ENCODE measurements around the gene ADGRV1.

ADGRV1 gene

DNA sequence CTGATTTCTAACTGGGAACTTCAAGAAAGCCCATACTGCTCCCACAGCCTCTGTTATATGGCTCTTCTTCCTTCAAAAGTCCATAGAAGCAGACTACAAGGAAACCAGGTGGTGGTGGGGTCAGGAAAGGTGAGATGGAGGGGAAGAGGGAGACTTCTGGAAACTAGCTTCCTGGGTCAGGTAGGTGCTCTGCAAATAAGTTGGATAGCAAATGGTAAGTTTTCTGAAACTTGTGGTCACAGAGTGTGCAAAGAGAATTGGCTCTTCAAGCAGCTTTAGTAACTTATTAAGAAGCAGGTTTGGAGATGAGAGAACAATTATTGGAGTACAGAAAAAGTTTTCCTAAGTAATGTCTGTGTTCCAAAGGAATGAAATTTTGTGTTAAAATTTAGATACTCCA is 316.9 kb downstream of the ADGRV1 start:
- no peak for DNase-seq (ENCODE audit: low read depth)

- DNase-seq (ENCODE audit: low read depth) = no peak
Measured at GRCh38 chr5:90876366-90876765, 317.8 kb downstream of the ADGRV1 start.

- DNase-seq (ENCODE audit: low read depth) = no peak
Measured at GRCh38 chr5:90877049-90877448, 318.5 kb downstream of the ADGRV1 start.

DNA sequence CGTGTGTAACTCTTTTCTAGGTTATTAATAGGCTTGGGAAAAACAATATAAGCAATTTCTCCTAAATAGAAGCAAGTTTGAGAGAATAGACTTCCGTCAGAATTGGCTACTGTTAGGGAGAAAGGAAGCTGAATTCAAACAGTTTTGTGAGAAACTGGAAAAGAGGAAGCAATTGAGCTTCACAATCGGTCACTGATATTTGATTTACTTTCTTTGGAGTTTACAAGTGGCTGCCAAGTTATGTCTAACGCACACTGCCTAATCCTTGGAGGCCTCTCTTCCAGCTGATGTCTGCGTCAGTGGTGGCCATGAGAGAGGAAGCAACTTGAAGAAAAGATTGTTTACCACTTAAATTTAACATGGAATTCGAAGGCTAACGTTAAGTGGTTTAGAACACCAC is 319.5 kb downstream of the ADGRV1 start:
- DNase-seq (ENCODE audit: low read depth) = no peak

GRCh38 chr5:90878549-90879196 is 320.1 kb downstream of the ADGRV1 start:
- no peak for DNase-seq (ENCODE audit: low read depth)

- no peak for DNase-seq (ENCODE audit: low read depth)
Measured at GRCh38 chr5:90881626-90882150, 323.1 kb downstream of the ADGRV1 start.

- no peak for DNase-seq (ENCODE audit: low read depth)
Measured at GRCh38 chr5:90882448-90882847, 323.9 kb downstream of the ADGRV1 start.

DNA sequence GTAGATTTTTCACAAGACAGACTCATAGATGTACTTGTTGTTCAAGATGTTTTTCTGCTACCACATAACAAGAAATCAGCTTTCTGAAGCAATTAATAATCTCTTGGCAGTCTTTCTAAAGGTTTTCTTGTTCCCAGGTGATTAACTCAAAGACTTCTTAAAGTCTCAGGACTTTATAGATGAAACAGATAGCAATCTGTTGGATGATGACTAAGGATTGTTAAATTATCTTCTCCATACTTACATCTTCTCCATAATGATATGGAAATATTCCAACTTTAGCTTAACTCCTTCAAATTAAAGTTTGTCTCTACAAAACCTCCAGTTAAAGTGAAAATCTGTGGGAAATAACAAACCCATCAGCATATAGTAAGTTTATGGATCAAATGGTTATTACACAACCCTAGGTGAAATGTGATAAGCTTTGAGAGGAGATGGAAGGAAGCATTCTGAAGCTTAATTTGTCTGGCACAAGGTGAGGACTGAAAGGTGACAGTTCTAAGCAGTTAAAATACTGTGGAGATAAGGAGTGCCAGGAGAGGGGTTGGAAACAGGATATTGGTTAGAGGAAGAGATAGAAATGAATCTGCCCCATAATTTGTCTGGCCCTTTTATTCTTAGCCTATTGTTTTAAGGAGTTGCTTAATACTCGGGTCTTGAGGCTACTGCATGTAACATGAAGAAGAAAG is 326.7 kb downstream of the ADGRV1 start:
- no peak for DNase-seq (ENCODE audit: low read depth)

GRCh38 chr5:90886381-90886780 is 327.8 kb downstream of the ADGRV1 start:
- no peak for DNase-seq (ENCODE audit: low read depth)

GRCh38 chr5:90888511-90889324 is 330.1 kb downstream of the ADGRV1 start:
- no peak for DNase-seq (ENCODE audit: low read depth)

- no peak for DNase-seq (ENCODE audit: low read depth)
Measured at GRCh38 chr5:90889325-90889600, 330.7 kb downstream of the ADGRV1 start.

- no peak for DNase-seq (ENCODE audit: low read depth)
Measured at GRCh38 chr5:90890180-90890579, 331.6 kb downstream of the ADGRV1 start.

- no peak for DNase-seq (ENCODE audit: low read depth)
Measured at GRCh38 chr5:90894866-90895420, 336.3 kb downstream of the ADGRV1 start.

DNA sequence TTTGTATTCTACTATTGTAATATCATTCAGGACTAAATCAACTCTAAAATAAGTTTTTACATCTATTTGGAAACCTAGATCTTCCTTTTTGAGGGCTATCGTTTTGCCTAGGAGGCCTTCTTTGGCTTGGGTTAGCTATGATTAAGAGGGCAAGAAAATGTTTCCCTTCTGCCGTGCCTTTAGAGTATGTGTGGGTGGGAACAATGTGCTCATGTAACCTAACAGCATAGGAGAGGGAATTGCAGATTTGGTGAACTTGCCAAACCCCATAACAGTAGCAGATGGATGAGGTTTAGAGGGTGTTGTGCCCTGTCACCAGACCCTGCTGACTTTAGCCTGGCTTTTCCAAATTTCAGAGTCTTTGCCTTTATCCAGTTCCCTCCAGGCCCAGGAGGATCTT is 339.0 kb downstream of the ADGRV1 start:
- no peak for DNase-seq (ENCODE audit: low read depth)

DNA sequence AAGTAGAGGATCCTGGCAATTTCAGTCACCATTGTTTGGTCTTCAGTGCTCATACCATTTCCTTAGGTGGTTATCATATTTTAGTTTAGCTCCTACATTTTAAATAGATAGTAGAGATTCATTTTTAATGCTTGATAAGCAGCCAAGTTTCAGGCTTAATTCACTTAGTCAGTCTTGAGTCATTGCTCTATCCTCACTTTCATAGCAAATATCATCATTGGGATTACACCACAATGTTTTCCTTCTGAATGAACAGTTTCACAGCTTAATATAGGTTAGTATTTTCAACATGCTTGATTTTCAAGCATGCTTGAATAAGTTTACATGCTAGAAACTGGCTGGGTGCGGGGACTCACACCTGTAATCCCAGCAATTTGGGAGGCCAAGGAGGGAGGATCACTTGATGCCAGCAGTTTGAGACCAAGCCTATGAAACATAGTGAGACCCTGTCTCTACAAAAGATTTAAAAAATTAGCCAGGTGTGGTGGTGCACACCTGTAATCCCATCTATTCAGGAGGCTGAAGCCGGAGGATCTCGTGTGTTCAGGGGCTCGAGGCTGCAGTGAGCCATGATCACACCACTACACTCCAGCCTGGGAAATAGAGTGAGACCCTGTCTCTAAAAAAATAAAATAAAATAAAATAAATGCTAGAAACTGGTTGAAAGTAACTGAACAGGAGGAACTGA is 339.9 kb downstream of the ADGRV1 start:
- no peak for DNase-seq (ENCODE audit: low read depth)

- DNase-seq (ENCODE audit: low read depth) = no peak
Measured at GRCh38 chr5:90899014-90899604, 340.5 kb downstream of the ADGRV1 start.

DNA sequence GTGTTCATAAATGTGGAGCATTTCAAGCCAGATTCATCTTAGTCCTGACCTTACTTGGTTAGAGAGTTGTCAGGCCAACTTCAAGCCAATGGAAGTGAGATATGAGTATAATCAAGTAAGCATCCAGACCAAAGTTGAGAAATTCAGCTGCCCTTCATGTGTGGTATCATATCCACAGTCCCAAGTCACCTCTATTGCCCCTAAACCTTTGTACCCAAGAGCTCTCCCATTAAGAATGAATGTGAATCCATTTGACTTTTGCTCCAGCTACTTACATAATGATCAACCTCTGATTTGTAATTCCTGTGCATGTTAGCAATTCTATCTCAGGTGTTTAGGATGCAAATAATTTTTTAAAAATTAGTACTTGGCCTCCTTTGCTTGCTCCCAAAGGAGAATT is 342.7 kb downstream of the ADGRV1 start:
- DNase-seq (ENCODE audit: low read depth) = no peak

DNA sequence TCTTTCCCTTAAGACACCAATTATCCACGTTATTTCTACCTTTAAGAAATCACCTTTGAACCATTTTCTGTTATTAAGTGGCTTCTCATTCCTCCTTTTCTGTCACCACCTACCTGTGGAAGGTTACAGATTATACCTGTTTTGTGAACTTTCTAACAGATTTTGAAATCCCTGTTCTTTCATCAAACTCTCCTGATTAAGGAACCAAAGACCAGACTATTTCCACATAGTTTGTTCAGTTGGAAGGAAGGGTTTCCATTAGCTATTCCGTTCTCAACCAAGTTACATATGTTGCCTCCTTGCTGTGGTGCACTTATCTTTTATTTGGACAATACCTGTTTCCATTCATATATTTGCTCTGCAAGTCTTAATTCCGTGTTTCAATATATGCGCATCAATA is 343.6 kb downstream of the ADGRV1 start:
- DNase-seq (ENCODE audit: low read depth) = no peak

GRCh38 chr5:90902651-90903386 is 344.2 kb downstream of the ADGRV1 start:
- DNase-seq (ENCODE audit: low read depth) = no peak

- DNase-seq (ENCODE audit: low read depth) = no peak
Measured at GRCh38 chr5:90909101-90909503, 350.5 kb downstream of the ADGRV1 start.

DNA sequence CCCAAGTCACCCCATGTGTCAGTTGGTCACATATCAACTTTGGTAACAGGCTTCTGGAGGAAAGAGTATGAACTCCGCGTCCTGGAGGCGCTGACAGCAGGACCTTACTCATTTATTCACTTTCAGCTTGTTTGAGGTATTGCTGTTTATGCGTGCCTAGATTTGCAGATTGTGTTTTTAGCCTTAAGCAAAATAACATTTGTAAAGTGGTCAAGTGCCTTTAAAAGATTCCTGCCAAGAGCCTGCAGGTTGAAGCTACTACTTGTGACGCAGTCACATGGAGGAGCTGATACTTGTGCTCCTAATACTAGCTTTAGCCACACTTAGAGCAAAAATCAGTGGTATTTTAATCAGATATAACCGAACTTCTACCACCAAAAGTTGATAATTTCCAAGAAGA is 351.3 kb downstream of the ADGRV1 start:
- DNase-seq (ENCODE audit: low read depth) = no peak

All from stimulated activated CD8-positive, alpha-beta memory T cell treated with anti-CD3 and anti-CD28 coated beads, Interleukin-15, amount 100 ng/mL, for 24 hours (primary cell).